Measurements from ENCODE around the gene C19orf53.

Gene C19orf53

GRCh38 chr19:13827656-13828055, 53.4 kb downstream of the C19orf53 start:
- ATAC-seq (no peak), DNase-seq (no peak)

All from stimulated activated naive CD8-positive, alpha-beta T cell treated with anti-CD3 and anti-CD28 coated beads, Interleukin-15, Interleukin-2, amounts not matched to agents 100 U/mL and 50 U/mL, for 24 hours (primary cell).